Tibial artery (tissue), 4 donors: ENCODE data around the gene CHKA.

Source experiments
- DNase-seq, 2 donors: peaks; one replicate each; pipeline ENCODE4 v3.0.0-alpha.2; 2019
- H3K27ac ChIP-seq, 2 donors: fragments of 200-600 bp; sonication (generic) in 1 of 2; 1 replicate in 1 of 2; 2 replicates in 1 of 2; pipeline ENCODE4 v1.5.1; 2018 to 2019; ENCODE audit warnings: mild to moderate bottlenecking in 1 of 2
- H3K27me3 ChIP-seq, 2 donors: fragments of 200-600 bp; sonication (generic) in 1 of 2; one replicate each; pipeline versions ENCODE4 v1.5.1 to v1.6.0; 2016 to 2019
- H3K36me3 ChIP-seq, 3 donors: fragments of 200-600 bp; sonication (generic) in 2 of 3; one replicate each; pipeline ENCODE4 v1.5.1; 2016 to 2019; ENCODE audit warnings: mild to moderate bottlenecking in 2 of 3
- H3K4me1 ChIP-seq, 4 donors: fragments of 200-600 bp; sonication (generic) in 2 of 4; 1 replicate in 3 of 4; 2 replicates in 1 of 4; pipeline ENCODE4 v1.5.1; 2016 to 2019
- H3K4me3 ChIP-seq, 2 donors: fragments of 200-600 bp; sonication (generic) in 1 of 2; 1 replicate in 1 of 2; 2 replicates in 1 of 2; pipeline ENCODE4 v1.5.1; 2018 to 2019; ENCODE audit warnings: mild to moderate bottlenecking in 2 of 2
- H3K9me3 ChIP-seq, 3 donors: fragments of 200-600 bp; sonication (generic) in 1 of 3; one replicate each; pipeline ENCODE4 v1.5.1; 2016 to 2019
- CTCF ChIP-seq, 2 experiments: fragments of 200-600 bp in 1 of 2; fragments of 450-650 bp in 1 of 2; IDR thresholded peaks; one replicate each; pipeline ENCODE4 v1.5.1; 2017 to 2019; ENCODE audit warnings: antibody characterized with exemption in 2 of 2, mild to moderate bottlenecking in 1 of 2, moderate library complexity in 1 of 2
- intact Hi-C: fragments of 100-400 bp; cut with DNase I; formaldehyde crosslinking; loops from one replicate; pipeline ENCODE4 v1.15.0; 2023; ENCODE audit warnings: low total_unique reads

Gene CHKA

GRCh38 chr11:68015467-68015866 lies 105.7 kb downstream of the CHKA start:
- intact Hi-C loops, result no loop called here
- DNase-seq, result no peak
- H3K27ac ChIP-seq, result peak overlapping the region; percentile 93 to 94
- H3K4me3 ChIP-seq, result no peak overlapping the region
- no peaks in the 10 kb centered on the region for H3K9me3 ChIP-seq
- no peaks in the 10 kb centered on the region for H3K27me3 ChIP-seq
- peaks cover 4 to 70% (median 58%) of the 10 kb centered on the region in 4 donors for H3K4me1 ChIP-seq
- TF ChIP-seq CTCF (IDR thresholded peaks at IDR 0.05), result no peak
- no peaks in the 10 kb centered on the region for H3K36me3 ChIP-seq

- H3K36me3 ChIP-seq, result no peaks in the 10 kb centered on the region
- intact Hi-C loops, result loop anchor here (5.0 kb wide), 1 partner anchor 107 kb away; the partner anchor contains the start of gene CHKA
- H3K27me3 ChIP-seq, result no peaks in the 10 kb centered on the region
- no peaks in the 10 kb centered on the region for H3K9me3 ChIP-seq
- DNase-seq, result no peak
- H3K4me1 ChIP-seq, result peaks cover 4 to 74% (median 60%) of the 10 kb centered on the region in 4 donors
- no peak overlapping the region for H3K4me3 ChIP-seq
- H3K27ac ChIP-seq, result peak overlapping the region; percentile 93 to 94
- no peak for TF ChIP-seq CTCF (IDR thresholded peaks at IDR 0.05)
These were observed 106.2 kb downstream of the CHKA start for GRCh38 chr11:68014947-68015447.

GRCh38 chr11:68014157-68014946 lies 106.8 kb downstream of the CHKA start:
- TF ChIP-seq CTCF (IDR thresholded peaks at IDR 0.05), result no peak
- peak; percentile 67 to 93 for DNase-seq
- H3K4me1 ChIP-seq, result peaks cover 4 to 80% (median 66%) of the 10 kb centered on the region in 4 donors
- no peaks in the 10 kb centered on the region for H3K9me3 ChIP-seq
- no peaks in the 10 kb centered on the region for H3K27me3 ChIP-seq
- intact Hi-C loops, result loop anchor here (5.0 kb wide), 1 partner anchor 108 kb away; the partner anchor contains the start of gene CHKA
- no peaks in the 10 kb centered on the region for H3K36me3 ChIP-seq
- peak overlapping the region; percentile 93 to 94 for H3K27ac ChIP-seq
- no peak overlapping the region for H3K4me3 ChIP-seq

- intact Hi-C loops, result loop anchor here (5.0 kb wide), 1 partner anchor 109 kb away; the partner anchor contains the start of gene CHKA
- H3K4me1 ChIP-seq, result peaks cover 4 to 87% (median 70%) of the 10 kb centered on the region in 4 donors
- H3K9me3 ChIP-seq, result no peaks in the 10 kb centered on the region
- H3K36me3 ChIP-seq, result no peaks in the 10 kb centered on the region
- peak overlapping the region; percentile 93 to 94 for H3K27ac ChIP-seq
- no peak for DNase-seq
- TF ChIP-seq CTCF (IDR thresholded peaks at IDR 0.05), result no peak
- H3K4me3 ChIP-seq, result no peak overlapping the region
- no peaks in the 10 kb centered on the region for H3K27me3 ChIP-seq
These were observed 107.5 kb downstream of the CHKA start for GRCh38 chr11:68013611-68014156.

GRCh38 chr11:68012843-68013610 lies 108.2 kb downstream of the CHKA start:
- Histone ChIP-seq H3K27ac (peak overlapping the region; percentile 93 to 94), H3K9me3 (no peaks in the 10 kb centered on the region), H3K27me3 (no peaks in the 10 kb centered on the region), H3K4me3 (no peak overlapping the region), H3K4me1 (peaks cover 4 to 92% (median 73%) of the 10 kb centered on the region in 4 donors), H3K36me3 (no peaks in the 10 kb centered on the region)
- peak; percentile 54 to 88 for DNase-seq
- intact Hi-C loops, result loop anchor here (5.0 kb wide), 1 partner anchor 109 kb away; the partner anchor contains the start of gene CHKA
- TF ChIP-seq CTCF (IDR thresholded peaks at IDR 0.05), result no peak
